Measurements from ENCODE around the gene UBAP1. TPM values are rescaled to one million over a fixed set of nuclear protein-coding genes. Genes with fewer than 3 reads are reported as not detected.
"Not testable (repeated sequence)": the region's sequence is repeated elsewhere in the genome, so short reads cannot be mapped to it uniquely, and the experiment has no call there.

Gene UBAP1
- total RNA-seq, 2 experiments from 2014 or later = 28.2 to 29.8 TPM

DNA sequence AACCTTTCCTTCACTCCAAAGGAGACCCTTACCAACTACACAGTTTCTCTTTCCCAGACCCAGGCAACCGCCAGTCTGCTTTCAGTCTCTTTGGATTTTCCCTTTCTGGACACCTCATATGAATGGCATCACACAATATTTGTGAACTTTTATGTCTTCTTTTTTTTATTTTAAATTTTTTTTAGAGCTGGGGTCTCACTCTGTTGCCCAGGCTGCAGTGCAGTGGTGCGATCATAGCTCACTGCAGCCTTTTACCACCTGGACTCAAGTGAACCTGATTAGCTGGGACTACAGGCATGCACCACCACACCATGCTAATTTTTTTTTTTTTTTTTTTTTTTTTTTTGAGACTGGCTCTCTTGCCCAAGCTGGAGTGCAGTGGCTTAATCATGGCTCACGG lies 37.5 kb downstream of the UBAP1 start:
- CTCF ChIA-PET = interaction anchor here (0.9 to 1.9 kb wide), 2 partner anchors 11 to 187 kb away, joined by 3 to 4 read pairs; no protein-coding TSS in a partner anchor
- Mint-ChIP-seq H3K9me3 (no peaks in the 10 kb centered on the region), H3K27ac (no peak overlapping the region), H3K27me3 (no peaks in the 10 kb centered on the region), H3K4me3 (no peak overlapping the region), H3K4me1 (ENCODE audit: low read depth) (peaks cover 11% of the 10 kb centered on the region), H3K36me3 (ENCODE audit: low read depth) (peaks cover 9% of the 10 kb centered on the region)
- intact Hi-C loops (cut with micrococcal nuclease) = no loop called here
- TF ChIP-seq, protein P1, sequence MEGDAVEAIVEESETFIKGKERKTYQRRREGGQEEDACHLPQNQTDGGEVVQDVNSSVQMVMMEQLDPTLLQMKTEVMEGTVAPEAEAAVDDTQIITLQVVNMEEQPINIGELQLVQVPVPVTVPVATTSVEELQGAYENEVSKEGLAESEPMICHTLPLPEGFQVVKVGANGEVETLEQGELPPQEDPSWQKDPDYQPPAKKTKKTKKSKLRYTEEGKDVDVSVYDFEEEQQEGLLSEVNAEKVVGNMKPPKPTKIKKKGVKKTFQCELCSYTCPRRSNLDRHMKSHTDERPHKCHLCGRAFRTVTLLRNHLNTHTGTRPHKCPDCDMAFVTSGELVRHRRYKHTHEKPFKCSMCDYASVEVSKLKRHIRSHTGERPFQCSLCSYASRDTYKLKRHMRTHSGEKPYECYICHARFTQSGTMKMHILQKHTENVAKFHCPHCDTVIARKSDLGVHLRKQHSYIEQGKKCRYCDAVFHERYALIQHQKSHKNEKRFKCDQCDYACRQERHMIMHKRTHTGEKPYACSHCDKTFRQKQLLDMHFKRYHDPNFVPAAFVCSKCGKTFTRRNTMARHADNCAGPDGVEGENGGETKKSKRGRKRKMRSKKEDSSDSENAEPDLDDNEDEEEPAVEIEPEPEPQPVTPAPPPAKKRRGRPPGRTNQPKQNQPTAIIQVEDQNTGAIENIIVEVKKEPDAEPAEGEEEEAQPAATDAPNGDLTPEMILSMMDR (IDR thresholded peaks at IDR 0.05) = no peak
- POLR2A ChIA-PET = no interaction called here
- no peak for ATAC-seq
- DNase-seq = no peak

DNA sequence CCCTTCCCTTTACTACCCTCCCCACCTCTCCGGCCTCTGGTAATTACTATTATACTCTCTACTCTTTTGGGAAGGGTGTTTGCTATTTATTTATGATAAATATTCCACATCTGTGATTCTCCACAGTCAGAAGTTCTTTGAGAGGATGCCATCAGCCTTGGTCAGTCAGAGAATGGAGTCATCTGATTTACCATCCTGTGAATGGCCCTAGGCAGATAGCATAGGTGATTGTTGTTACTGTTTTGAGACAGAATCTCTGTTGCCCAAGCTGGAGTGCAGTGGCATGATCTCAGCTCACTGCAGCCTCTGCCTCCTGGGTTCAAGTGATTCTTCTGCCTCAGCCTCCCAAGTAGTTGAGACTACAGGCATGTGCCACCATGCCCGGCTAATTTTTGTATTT lies 38.2 kb downstream of the UBAP1 start:
- ATAC-seq; DNase-seq; H3K27ac Mint-ChIP-seq; intact Hi-C loops (cut with micrococcal nuclease); H3K36me3 Mint-ChIP-seq (ENCODE audit: low read depth); H3K9me3 Mint-ChIP-seq; POLR2A ChIA-PET; H3K4me3 Mint-ChIP-seq; H3K27me3 Mint-ChIP-seq: not testable (repeated sequence)
- peaks cover 12% of the 10 kb centered on the region for H3K4me1 Mint-ChIP-seq (ENCODE audit: low read depth)
- CTCF ChIA-PET = interaction anchor here (1.9 kb wide), 1 partner anchor 12 kb away, joined by 4 read pairs; no protein-coding TSS in a partner anchor

GRCh38 chr9:34218446-34218845 lies 39.6 kb downstream of the UBAP1 start:
- DNase-seq (no peak), ATAC-seq (no peak)
- H3K4me3 Mint-ChIP-seq = no peak overlapping the region
- ChIA-PET POLR2A (no interaction called here), CTCF (no interaction called here)
- H3K27me3 Mint-ChIP-seq = no peaks in the 10 kb centered on the region
- no peaks in the 10 kb centered on the region for H3K9me3 Mint-ChIP-seq
- TF ChIP-seq, protein P1 (IDR thresholded peaks at IDR 0.05) = no peak
- peaks cover 10% of the 10 kb centered on the region for H3K4me1 Mint-ChIP-seq (ENCODE audit: low read depth)
- peaks cover 3% of the 10 kb centered on the region for H3K36me3 Mint-ChIP-seq (ENCODE audit: low read depth)
- H3K27ac Mint-ChIP-seq = no peak overlapping the region
- intact Hi-C loops (cut with micrococcal nuclease) = no loop called here

DNA sequence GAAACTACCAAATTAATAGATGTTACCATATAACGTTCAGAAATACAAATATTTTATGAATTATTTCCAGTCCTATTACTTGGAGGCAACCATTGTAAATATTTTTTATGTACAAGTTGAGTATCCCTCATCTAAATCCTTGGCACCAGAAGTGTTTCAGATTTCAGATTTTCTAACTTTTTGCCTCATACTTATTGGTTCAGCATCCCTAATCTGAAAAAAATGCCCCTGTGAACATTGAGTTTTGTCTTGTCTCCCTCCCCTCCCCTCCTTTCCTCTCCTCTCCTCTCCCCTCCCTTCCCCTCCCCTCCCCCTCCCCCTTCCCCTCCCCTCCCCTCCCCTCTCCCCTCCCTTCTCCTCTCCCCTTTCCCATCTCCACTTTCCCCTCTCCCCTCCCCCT lies 40.6 kb downstream of the UBAP1 start:
- ChIA-PET POLR2A (no interaction called here), CTCF (interaction anchor here (1.0 kb wide), 1 partner anchor 33 kb away, joined by 4 read pairs; no protein-coding TSS in a partner anchor)
- no peak overlapping the region for H3K27ac Mint-ChIP-seq
- H3K27me3 Mint-ChIP-seq = no peaks in the 10 kb centered on the region
- no peak overlapping the region for H3K4me3 Mint-ChIP-seq
- H3K4me1 Mint-ChIP-seq (ENCODE audit: low read depth) = peaks cover 5% of the 10 kb centered on the region
- intact Hi-C loops (cut with micrococcal nuclease) = no loop called here
- H3K9me3 Mint-ChIP-seq = no peaks in the 10 kb centered on the region
- TF ChIP-seq, protein P1 (IDR thresholded peaks at IDR 0.05) = no peak
- ATAC-seq = no peak
- no peaks in the 10 kb centered on the region for H3K36me3 Mint-ChIP-seq (ENCODE audit: low read depth)
- DNase-seq = no peak

DNA sequence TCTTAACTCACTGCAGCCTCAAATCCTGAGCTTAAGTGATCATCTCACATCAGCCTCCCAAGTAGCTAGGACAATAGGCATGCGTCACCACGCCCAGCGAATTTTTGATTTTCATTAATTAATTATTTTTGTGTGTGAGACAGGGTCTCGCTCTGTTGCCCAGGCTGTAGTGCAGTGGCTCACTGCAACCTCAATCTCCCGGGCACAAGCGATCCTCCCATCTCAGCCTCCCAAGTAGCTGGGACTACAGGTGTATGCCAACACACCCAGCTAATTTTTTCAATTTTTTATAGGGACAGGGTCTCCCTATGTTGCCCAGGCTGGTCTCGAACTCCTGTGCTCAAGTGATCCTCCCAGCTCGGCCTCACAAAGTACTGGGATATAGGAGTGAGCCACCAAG lies 41.4 kb downstream of the UBAP1 start:
- H3K36me3 Mint-ChIP-seq (ENCODE audit: low read depth) = no peaks in the 10 kb centered on the region
- H3K4me1 Mint-ChIP-seq (ENCODE audit: low read depth) = peaks cover 7% of the 10 kb centered on the region
- intact Hi-C loops (cut with micrococcal nuclease) = no loop called here
- TF ChIP-seq, protein P1 (IDR thresholded peaks at IDR 0.05) = no peak
- no peaks in the 10 kb centered on the region for H3K9me3 Mint-ChIP-seq
- CTCF ChIA-PET = interaction anchor here (0.8 to 1.0 kb wide), 3 partner anchors 33 to 183 kb away, joined by 3 to 5 read pairs (median 4); no protein-coding TSS in a partner anchor
- H3K27me3 Mint-ChIP-seq = no peaks in the 10 kb centered on the region
- no peak overlapping the region for H3K4me3 Mint-ChIP-seq
- no peak overlapping the region for H3K27ac Mint-ChIP-seq
- ATAC-seq (no peak), DNase-seq (no peak)
- POLR2A ChIA-PET = interaction anchor here (1.0 kb wide), 1 partner anchor 413 kb away, joined by 3 read pairs; no protein-coding TSS in a partner anchor
